ENCODE data around the gene RABGAP1L. TPM values are rescaled to one million over a fixed set of nuclear protein-coding genes. Genes with fewer than 3 reads are reported as not detected.

Gene RABGAP1L
- total RNA-seq, 4 donors from 2014 or later = 39.9 to 77.4 (median 48.7) TPM

- TF ChIP-seq CTCF (IDR thresholded peaks at IDR 0.05; ENCODE audit: low read depth) = no peak
Measured at GRCh38 chr1:174898102-174898797, 738.9 kb downstream of the RABGAP1L start.

GRCh38 chr1:174900317-174900716 lies 741.0 kb downstream of the RABGAP1L start:
- TF ChIP-seq CTCF (IDR thresholded peaks at IDR 0.05; ENCODE audit: low read depth) = no peak

GRCh38 chr1:174902531-174903099 lies 743.3 kb downstream of the RABGAP1L start:
- no peak for TF ChIP-seq CTCF (IDR thresholded peaks at IDR 0.05; ENCODE audit: low read depth)

GRCh38 chr1:174911606-174912005 lies 752.3 kb downstream of the RABGAP1L start:
- no peak for TF ChIP-seq CTCF (IDR thresholded peaks at IDR 0.05; ENCODE audit: low read depth)

GRCh38 chr1:174912264-174912663 lies 752.9 kb downstream of the RABGAP1L start:
- TF ChIP-seq CTCF (IDR thresholded peaks at IDR 0.05; ENCODE audit: low read depth) = no peak

GRCh38 chr1:174913225-174913903 lies 754.0 kb downstream of the RABGAP1L start:
- TF ChIP-seq CTCF (IDR thresholded peaks at IDR 0.05; ENCODE audit: low read depth) = no peak

GRCh38 chr1:174914991-174915390 lies 755.7 kb downstream of the RABGAP1L start:
- TF ChIP-seq CTCF (IDR thresholded peaks at IDR 0.05; ENCODE audit: low read depth) = no peak

All from subcutaneous adipose tissue (tissue), 4 donors.